Common myeloid progenitor, CD34-positive (primary cell): ENCODE data around the gene CADM2.
A peak's percentile ranks its signal among the peaks of the same experiment; 100 is the strongest.

Experiments used
- CTCF ChIA-PET: fragments of 350-600 bp; sonication (Branson Sonifier 250); formaldehyde crosslinking; loops from one replicate; lab custom pipeline; 2021; ENCODE audit warnings: antibody characterized with exemption; lab: Charles Lee
- POLR2A ChIA-PET: fragments of 350-600 bp; sonication (Branson Sonifier 250); formaldehyde crosslinking; loops from one replicate; lab custom pipeline; 2021; ENCODE audit warnings: antibody characterized with exemption; lab: Charles Lee
- DNase-seq, 3 donors: peaks; one replicate each; pipeline versions ENCODE4 v3.0.0 to v3.0.0-alpha.2; 2013
- H3K27ac ChIP-seq, 2 experiments: 1 replicate in 1 of 2; 2 replicates in 1 of 2; pipeline ENCODE4 v1.7.0; 2013; ENCODE audit warnings: inconsistent platforms in 2 of 2, low read length in 2 of 2, mild to moderate bottlenecking in 2 of 2, low read depth in 1 of 2, moderate library complexity in 1 of 2; ENCODE audit not compliant: severe bottlenecking in 2 of 2, insufficient read depth in 1 of 2, poor library complexity in 1 of 2
- H3K27me3 ChIP-seq, 5 experiments: replicated peaks in 2 of 5; 1 replicate in 3 of 5; 2 replicates in 2 of 5; pipeline versions ENCODE4 v1.6.1 to v1.7.0; 2013; ENCODE audit warnings: low read length in 4 of 5, mild to moderate bottlenecking in 2 of 5, moderate library complexity in 2 of 5, inconsistent platforms in 1 of 5; ENCODE audit not compliant: insufficient read depth in 5 of 5, control insufficient read depth in 4 of 5
- H3K36me3 ChIP-seq, 4 experiments: 1 replicate in 2 of 4; 2 replicates in 2 of 4; pipeline versions ENCODE4 v1.6.1 to v1.7.0; 2013; ENCODE audit warnings: low read length in 3 of 4, control low read depth in 1 of 4, mild to moderate bottlenecking in 1 of 4; ENCODE audit not compliant: control insufficient read depth in 4 of 4, insufficient read depth in 4 of 4
- H3K4me1 ChIP-seq, 4 experiments: 1 replicate in 3 of 4; 2 replicates in 1 of 4; pipeline versions ENCODE4 v1.6.1 to v1.7.1; 2013; ENCODE audit warnings: low read length in 3 of 4, mild to moderate bottlenecking in 3 of 4, control low read depth in 1 of 4, inconsistent platforms in 1 of 4, moderate library complexity in 1 of 4; ENCODE audit not compliant: control insufficient read depth in 4 of 4, insufficient read depth in 4 of 4; ENCODE audit errors: control extremely low read depth in 1 of 4
- H3K4me3 ChIP-seq, 7 experiments: 1 replicate in 4 of 7; 2 replicates in 3 of 7; pipeline versions ENCODE4 v1.5.1 to v1.7.0; 2013; ENCODE audit warnings: mild to moderate bottlenecking in 7 of 7, low read length in 6 of 7, moderate library complexity in 6 of 7, inconsistent platforms in 2 of 7, low read depth in 2 of 7, control low read depth in 1 of 7; ENCODE audit not compliant: insufficient read depth in 4 of 7, control insufficient read depth in 1 of 7; ENCODE audit errors: extremely low read depth in 1 of 7
- H3K9me3 ChIP-seq, 5 experiments: 1 replicate in 4 of 5; 2 replicates in 1 of 5; pipeline versions ENCODE4 v1.6.1 to v1.7.1; 2013; ENCODE audit warnings: low read length in 4 of 5, mild to moderate bottlenecking in 2 of 5, inconsistent platforms in 1 of 5, low read depth in 1 of 5, moderate library complexity in 1 of 5; ENCODE audit not compliant: control insufficient read depth in 4 of 5, insufficient read depth in 2 of 5; ENCODE audit errors: control extremely low read depth in 1 of 5
- WGBS: methylation state at CpG from one replicate; pipeline ENCODE4 v1.1.5; 2013; ENCODE audit not compliant: insufficient coverage; 5-methylcytosine and 5-hydroxymethylcytosine counted together

Gene CADM2

DNA sequence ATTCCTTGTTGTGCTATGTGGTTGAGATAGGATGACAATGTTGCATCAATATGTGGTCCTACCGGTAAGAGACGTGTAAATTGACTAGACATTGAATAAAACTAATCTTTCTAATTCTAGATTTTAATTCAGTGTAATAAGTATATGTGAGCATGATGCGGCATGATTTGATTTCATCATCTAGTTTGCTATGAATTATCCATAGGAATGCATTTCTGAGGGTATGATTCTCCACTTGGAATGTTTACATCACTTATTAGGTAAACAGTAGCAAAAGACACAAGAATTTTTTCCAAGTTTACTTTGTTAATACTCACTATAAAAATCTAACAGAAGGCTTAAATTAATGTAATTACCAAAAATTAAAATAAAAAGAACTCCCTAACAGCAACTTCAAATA, 353.5 kb downstream of the CADM2 start:
- no peak overlapping the region for H3K4me3 ChIP-seq
- peaks cover 0 to 3% (median 0%) of the 10 kb centered on the region in 5 experiments for H3K9me3 ChIP-seq
- ChIA-PET POLR2A (no interaction called here), CTCF (interaction anchor here (1.1 kb wide), 1 partner anchor 43 kb away, joined by 3 read pairs; no protein-coding TSS in a partner anchor)
- no peak for DNase-seq
- WGBS, result no CpG with 5 or more reads among the region's 3 CpGs
- no peaks in the 10 kb centered on the region for H3K4me1 ChIP-seq
- H3K36me3 ChIP-seq, result no peaks in the 10 kb centered on the region
- H3K27ac ChIP-seq, result no peak overlapping the region
- no peaks in the 10 kb centered on the region for H3K27me3 ChIP-seq

DNA sequence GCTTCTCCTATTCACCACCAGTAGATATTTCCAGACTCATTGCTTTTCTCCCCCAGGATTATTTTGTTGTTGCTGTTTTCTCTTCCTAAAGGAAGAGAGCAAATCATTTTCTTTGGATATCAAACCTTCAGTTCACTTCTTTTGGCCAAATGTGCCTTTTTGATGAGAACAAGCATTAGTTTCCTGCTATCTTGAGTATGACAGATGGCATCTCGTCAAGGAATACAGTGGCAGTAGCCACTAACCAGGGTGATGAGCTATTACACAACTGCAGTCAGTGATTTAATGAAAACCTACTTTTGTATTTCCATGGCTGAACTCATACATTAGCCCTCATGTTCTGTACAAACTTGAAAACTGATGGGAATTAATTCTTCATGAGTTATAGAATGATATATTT, 354.6 kb downstream of the CADM2 start:
- Histone ChIP-seq H3K27me3 (no peaks in the 10 kb centered on the region), H3K36me3 (no peaks in the 10 kb centered on the region), H3K4me3 (no peak overlapping the region), H3K27ac (no peak overlapping the region), H3K4me1 (no peaks in the 10 kb centered on the region), H3K9me3 (peaks cover 0 to 3% (median 0%) of the 10 kb centered on the region in 5 experiments)
- 100% methylated on average over 1 of the region's 1 CpG for WGBS
- ChIA-PET POLR2A (no interaction called here), CTCF (interaction anchor here (1.1 kb wide), 1 partner anchor 42 kb away, joined by 3 read pairs; no protein-coding TSS in a partner anchor)
- DNase-seq, result no peak

- H3K27me3 ChIP-seq, result no peaks in the 10 kb centered on the region
- no peak for DNase-seq
These were observed 357.5 kb downstream of the CADM2 start for GRCh38 chr3:85316252-85316651.

GRCh38 chr3:85321892-85322291, 363.1 kb downstream of the CADM2 start:
- 100% methylated on average over 1 of the region's 3 CpGs for WGBS
- POLR2A ChIA-PET, result no interaction called here

More at GRCh38 chr3:85316252-85316651, 357.5 kb downstream of the CADM2 start:
- Histone ChIP-seq H3K36me3 (no peaks in the 10 kb centered on the region), H3K27ac (no peak overlapping the region), H3K9me3 (no peaks in the 10 kb centered on the region), H3K4me1 (no peaks in the 10 kb centered on the region), H3K4me3 (no peak overlapping the region)
- CTCF ChIA-PET, result no interaction called here
- WGBS, result no CpG with 5 or more reads among the region's 1 CpG
- POLR2A ChIA-PET, result no interaction called here

DNA sequence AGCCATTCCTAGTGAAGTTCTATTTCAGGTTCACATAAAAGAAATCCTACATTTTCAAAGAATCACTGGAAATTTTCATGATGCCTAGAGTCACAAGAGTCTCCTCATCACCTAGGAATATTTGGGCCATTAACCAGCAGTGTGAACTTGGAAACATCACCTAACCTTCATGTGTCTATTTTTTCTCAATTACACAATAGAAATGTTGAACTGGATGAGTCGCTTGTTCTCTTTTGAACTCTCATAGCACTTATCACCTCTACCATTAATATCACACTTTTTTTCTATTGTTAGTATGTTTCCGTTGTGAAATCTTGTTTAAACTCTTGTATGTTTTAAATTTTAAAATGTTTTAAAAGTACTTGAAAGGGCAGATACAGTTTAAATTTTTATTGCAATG, 371.3 kb downstream of the CADM2 start:
- DNase-seq, result no peak
- CTCF ChIA-PET, result no interaction called here
- no peak overlapping the region for H3K4me3 ChIP-seq

More at GRCh38 chr3:85321892-85322291, 363.1 kb downstream of the CADM2 start:
- H3K9me3 ChIP-seq, result no peaks in the 10 kb centered on the region
- no peaks in the 10 kb centered on the region for H3K27me3 ChIP-seq
- H3K27ac ChIP-seq, result no peak overlapping the region
- no peaks in the 10 kb centered on the region for H3K36me3 ChIP-seq
- CTCF ChIA-PET, result no interaction called here
- no peak for DNase-seq
- H3K4me3 ChIP-seq, result no peak overlapping the region
- no peaks in the 10 kb centered on the region for H3K4me1 ChIP-seq

GRCh38 chr3:85337895-85338294, 379.1 kb downstream of the CADM2 start:
- Histone ChIP-seq H3K4me3 (no peak overlapping the region), H3K36me3 (no peaks in the 10 kb centered on the region), H3K4me1 (no peaks in the 10 kb centered on the region), H3K9me3 (no peaks in the 10 kb centered on the region), H3K27me3 (no peaks in the 10 kb centered on the region), H3K27ac (no peak overlapping the region)
- ChIA-PET CTCF (no interaction called here), POLR2A (no interaction called here)
- no CpG with 5 or more reads among the region's 2 CpGs for WGBS
- DNase-seq, result no peak

More for the DNA sequence above, 371.3 kb downstream of the CADM2 start:
- POLR2A ChIA-PET, result no interaction called here
- WGBS, result no CpG with 5 or more reads among the region's 2 CpGs
- no peaks in the 10 kb centered on the region for H3K9me3 ChIP-seq
- H3K27me3 ChIP-seq, result no peaks in the 10 kb centered on the region
- no peaks in the 10 kb centered on the region for H3K4me1 ChIP-seq
- no peaks in the 10 kb centered on the region for H3K36me3 ChIP-seq
- H3K27ac ChIP-seq, result no peak overlapping the region

- CTCF ChIA-PET, result no interaction called here
- no peaks in the 10 kb centered on the region for H3K36me3 ChIP-seq
- H3K9me3 ChIP-seq, result no peaks in the 10 kb centered on the region
- H3K27ac ChIP-seq, result no peak overlapping the region
- H3K27me3 ChIP-seq, result no peaks in the 10 kb centered on the region
- POLR2A ChIA-PET, result no interaction called here
- DNase-seq, result peak; percentile 10 to 33 (median 21)
- no peak overlapping the region for H3K4me3 ChIP-seq
- 10% methylated on average over 2 of the region's 3 CpGs for WGBS
- H3K4me1 ChIP-seq, result no peaks in the 10 kb centered on the region
These were observed 384.1 kb downstream of the CADM2 start for GRCh38 chr3:85342915-85343314.
